GM23338 (cell line): ENCODE data around the gene MYOZ1. TPM values are rescaled to one million over a fixed set of nuclear protein-coding genes. Genes with fewer than 3 reads are reported as not detected.

ENCODE experiments used
- ATAC-seq: fragments of 200-7000 bp; cut with Tn5 transposase; 3 replicates; pipeline ENCODE4 v1.9.1; 2020
- DNase-seq: peaks from one replicate; pipeline ENCODE4 v3.0.0-alpha.2; 2015; ENCODE audit warnings: low spot score
- H2AFZ ChIP-seq: fragments of 200-600 bp; sonication (generic); 2 replicates; pipeline ENCODE4 v1.8.0; 2016; ENCODE audit warnings: antibody characterized with exemption, mild to moderate bottlenecking, moderate library complexity
- H3F3A ChIP-seq: fragments of 200-600 bp; sonication (generic); replicated peaks from 2 replicates; pipeline ENCODE4 v1.8.0; 2017; ENCODE audit warnings: antibody characterized with exemption, mixed run types, low read depth
- H3K27ac ChIP-seq: fragments of 200-600 bp; sonication (generic); 2 replicates; pipeline ENCODE4 v1.6.1; 2016; ENCODE audit warnings: low read depth
- H3K27me3 ChIP-seq: fragments of 200-600 bp; sonication (generic); 2 replicates; pipeline ENCODE4 v1.8.0; 2016; ENCODE audit warnings: mild to moderate bottlenecking, mixed run types, moderate library complexity; ENCODE audit not compliant: insufficient read depth
- H3K36me3 ChIP-seq: fragments of 200-600 bp; sonication (generic); 2 replicates; pipeline ENCODE4 v1.8.0; 2016; ENCODE audit warnings: mild to moderate bottlenecking; ENCODE audit not compliant: insufficient read depth
- H3K4me1 ChIP-seq: fragments of 200-600 bp; sonication (generic); 2 replicates; pipeline ENCODE4 v1.8.0; 2016; ENCODE audit warnings: mild to moderate bottlenecking, moderate library complexity; ENCODE audit not compliant: insufficient read depth
- H3K4me2 ChIP-seq: fragments of 200-600 bp; sonication (generic); 2 replicates; pipeline ENCODE4 v1.7.1; 2017; ENCODE audit warnings: mixed run types
- H3K4me3 ChIP-seq: fragments of 200-600 bp; sonication (generic); 2 replicates; pipeline ENCODE4 v1.6.1; 2016; ENCODE audit warnings: mixed run types
- H3K79me2 ChIP-seq: fragments of 200-600 bp; sonication (generic); replicated peaks from 2 replicates; pipeline ENCODE4 v1.8.0; 2017; ENCODE audit warnings: mild to moderate bottlenecking; ENCODE audit not compliant: insufficient read depth
- H3K9me2 ChIP-seq: fragments of 200-600 bp; sonication (generic); 2 replicates; pipeline ENCODE4 v1.8.0; 2017; ENCODE audit not compliant: insufficient read depth
- H4K20me1 ChIP-seq: fragments of 200-600 bp; sonication (generic); replicated peaks from 2 replicates; pipeline ENCODE4 v1.8.0; 2017; ENCODE audit warnings: mild to moderate bottlenecking; ENCODE audit not compliant: insufficient read depth
- H3K27ac Mint-ChIP-seq: 2 replicates; pipeline ENCODE4 v1.8.0; 2020; ENCODE audit warnings: inconsistent platforms, mild to moderate bottlenecking, moderate library complexity, mixed read lengths
- H3K27me3 Mint-ChIP-seq: 3 replicates; pipeline ENCODE4 v1.8.0; 2022; ENCODE audit warnings: low read depth, mild to moderate bottlenecking, moderate library complexity, mixed read lengths, inconsistent platforms; ENCODE audit not compliant: insufficient read depth, poor library complexity
- H3K36me3 Mint-ChIP-seq: 3 replicates; pipeline ENCODE4 v1.8.0; 2021; ENCODE audit warnings: low read depth, mild to moderate bottlenecking, inconsistent platforms, moderate library complexity, mixed read lengths
- H3K4me1 Mint-ChIP-seq: 3 replicates; pipeline ENCODE4 v1.8.0; 2020; ENCODE audit warnings: mild to moderate bottlenecking, inconsistent platforms, mixed read lengths
- H3K4me3 Mint-ChIP-seq: 3 replicates; pipeline ENCODE4 v1.8.0; 2021; ENCODE audit warnings: moderate library complexity, mild to moderate bottlenecking, inconsistent platforms, mixed read lengths
- H3K9me3 Mint-ChIP-seq: 3 replicates; pipeline ENCODE4 v1.8.0; 2020; ENCODE audit warnings: moderate library complexity, mild to moderate bottlenecking, inconsistent platforms, mixed read lengths
- CREB1 ChIP-seq: fragments of 250-450 bp; sonication (Bioruptor Pico); IDR thresholded peaks from 2 replicates; pipeline ENCODE4 v1.5.0; 2020; ENCODE audit warnings: low read depth, mild to moderate bottlenecking, moderate library complexity
- CTCF ChIP-seq, 2 experiments: fragments of 200-600 bp in 1 of 2; sonication (generic) in 1 of 2; conservative IDR thresholded peaks; 2 replicates each; pipeline versions ENCODE4 v1.5.1 to v1.6.1; 2016 to 2017; ENCODE audit warnings: antibody characterized with exemption in 2 of 2, low read depth in 2 of 2, mild to moderate bottlenecking in 2 of 2, moderate library complexity in 1 of 2
- ETS1 ChIP-seq: IDR thresholded peaks from 2 replicates; pipeline ENCODE4 v1.6.1; 2016; ENCODE audit warnings: antibody characterized with exemption
- EZH2 ChIP-seq: fragments of 200-600 bp; sonication (generic); IDR thresholded peaks from one replicate; pipeline ENCODE4 v1.8.0; 2017; ENCODE audit warnings: antibody characterized with exemption, mild to moderate bottlenecking, low read depth; ENCODE audit not compliant: unreplicated experiment
- EZH2phosphoT487 ChIP-seq: fragments of 200-600 bp; sonication (generic); IDR thresholded peaks from one replicate; pipeline ENCODE4 v1.8.1; 2018; ENCODE audit warnings: antibody characterized with exemption; ENCODE audit not compliant: unreplicated experiment
- JUNB ChIP-seq: IDR thresholded peaks from one replicate; pipeline ENCODE4 v1.6.1; 2016; ENCODE audit warnings: antibody characterized with exemption; ENCODE audit not compliant: unreplicated experiment
- NANOG ChIP-seq: IDR thresholded peaks from 2 replicates; pipeline ENCODE4 v1.6.1; 2016; ENCODE audit warnings: antibody characterized with exemption, borderline replicate concordance
- POLR2AphosphoS5 ChIP-seq: IDR thresholded peaks from 2 replicates; pipeline ENCODE4 v1.6.1; 2016; ENCODE audit warnings: antibody characterized with exemption, low read depth
- STAT1 ChIP-seq: IDR thresholded peaks from one replicate; pipeline ENCODE4 v1.6.1; 2016; ENCODE audit warnings: antibody characterized with exemption; ENCODE audit not compliant: unreplicated experiment
- ZNF331 ChIP-seq: fragments of 250-450 bp; sonication (Bioruptor Pico); IDR thresholded peaks from 2 replicates; pipeline ENCODE4 v1.5.0; 2020; ENCODE audit warnings: low read depth, mild to moderate bottlenecking, moderate library complexity
- ZNF462 ChIP-seq: fragments of 250-450 bp; sonication (Bioruptor Pico); IDR thresholded peaks from 2 replicates; pipeline ENCODE4 v1.5.0; 2020; ENCODE audit warnings: mild to moderate bottlenecking, moderate library complexity
- polyA plus RNA-seq: library from polyadenylated mRNA; unstranded; fragments of >200 nt; fragmentation: Nextera tagmentation; extraction: Ambion mirVana; gene quantifications from 2 replicates; pipeline ENCODE4 v1.2.1, GENCODE V29; 2016
- total RNA-seq: library from RNA; depleted of rRNA; stranded (reverse); fragments of >200 nt; shearing (Covaris generic); gene quantifications from 2 replicates; pipeline ENCODE4 v1.2.3, GENCODE V29; 2014

The MYOZ1 gene
- total and polyA plus RNA-seq, 2 experiments from 2014 or later: 2.4 to 2.7 TPM

GRCh38 chr10:73588656-73589055, 52.6 kb downstream of the MYOZ1 start:
- H3K4me1 Mint-ChIP-seq: peaks cover 40% of the 10 kb centered on the region
- no peaks in the 10 kb centered on the region; the same call in 1 of the 2 replicates for H3F3A ChIP-seq
- H3K9me3 Mint-ChIP-seq: peaks cover 5% of the 10 kb centered on the region; the same call in 1 of the 3 replicates
- DNase-seq: no peak
- H3K4me3 Mint-ChIP-seq: no peak overlapping the region
- no peak overlapping the region for H2AFZ ChIP-seq
- no peaks in the 10 kb centered on the region for H4K20me1 ChIP-seq
- H3K27me3 ChIP-seq: no peaks in the 10 kb centered on the region
- H3K4me1 ChIP-seq: peaks cover 32% of the 10 kb centered on the region
- no peaks in the 10 kb centered on the region for H3K9me2 ChIP-seq
- H3K36me3 Mint-ChIP-seq: peaks cover 10% of the 10 kb centered on the region
- no peak overlapping the region for H3K4me3 ChIP-seq
- peaks cover 2% of the 10 kb centered on the region for H3K27me3 Mint-ChIP-seq
- no peak for ATAC-seq
- no peak overlapping the region; the same call in 1 of the 2 replicates for H3K27ac Mint-ChIP-seq
- H3K4me2 ChIP-seq: no peak overlapping the region
- no peak for TF ChIP-seq NANOG
- no peak for TF ChIP-seq ETS1
- TF ChIP-seq CREB1 (CRISPR knock-in tag): no peak
- TF ChIP-seq ZNF331 (CRISPR knock-in tag): no peak
- TF ChIP-seq CTCF (conservative IDR thresholded peaks at IDR 0.05; ENCODE audit: low read depth in 2 of 2): no peak
- no peak for TF ChIP-seq EZH2phosphoT487
- TF ChIP-seq POLR2AphosphoS5: no peak
- no peak for TF ChIP-seq ZNF462 (CRISPR knock-in tag)
- no peak for TF ChIP-seq EZH2
- no peak for TF ChIP-seq JUNB
- no peak for TF ChIP-seq STAT1
- H3K79me2 ChIP-seq: peaks cover 26% of the 10 kb centered on the region
- no peaks in the 10 kb centered on the region for H3K36me3 ChIP-seq
- H3K27ac ChIP-seq: no peak overlapping the region
